Cerebellar nuclear complex (tissue), 1 donor: Measurements from ENCODE around the gene KCNF1.
A peak's percentile ranks its signal among the peaks of the same experiment; 100 is the strongest.

ENCODE experiments used
- DNase-seq, 2 experiments: peaks; one replicate each; lab custom pipeline; 2025; lab: John Stamatoyannopoulos, UW

KCNF1 gene

GRCh38 chr2:10920764-10921388 is 9.1 kb downstream of the KCNF1 start:
- no peak for DNase-seq

- no peak for DNase-seq
Measured at GRCh38 chr2:10921525-10921924, 9.8 kb downstream of the KCNF1 start.

GRCh38 chr2:10922307-10923007 is 10.7 kb downstream of the KCNF1 start:
- no peak for DNase-seq

- DNase-seq: no peak
Measured at GRCh38 chr2:10923008-10923375, 11.3 kb downstream of the KCNF1 start.

- DNase-seq: no peak
Measured at GRCh38 chr2:10923965-10924364, 12.2 kb downstream of the KCNF1 start.

- DNase-seq: no peak
Measured at GRCh38 chr2:10924441-10924840, 12.7 kb downstream of the KCNF1 start.

GRCh38 chr2:10924859-10925258 is 13.1 kb downstream of the KCNF1 start:
- DNase-seq: no peak

- DNase-seq: no peak
Measured at GRCh38 chr2:10926191-10926820, 14.6 kb downstream of the KCNF1 start.

GRCh38 chr2:10930721-10931516 is 19.2 kb downstream of the KCNF1 start:
- DNase-seq: no peak

GRCh38 chr2:10931710-10932255 is 20.0 kb downstream of the KCNF1 start:
- peak; percentile 87 to 89 for DNase-seq

- no peak for DNase-seq
Measured at GRCh38 chr2:10932345-10933151, 20.8 kb downstream of the KCNF1 start.

- DNase-seq: no peak
Measured at GRCh38 chr2:10933700-10934225, 22.0 kb downstream of the KCNF1 start.

- no peak for DNase-seq
Measured at GRCh38 chr2:10934308-10934978, 22.7 kb downstream of the KCNF1 start.

- DNase-seq: no peak
Measured at GRCh38 chr2:10934979-10935350, 23.2 kb downstream of the KCNF1 start.

- no peak for DNase-seq
Measured at GRCh38 chr2:10935366-10935918, 23.7 kb downstream of the KCNF1 start.

- no peak for DNase-seq
Measured at GRCh38 chr2:10935953-10936942, 24.5 kb downstream of the KCNF1 start.

GRCh38 chr2:10939058-10939457 is 27.3 kb downstream of the KCNF1 start:
- DNase-seq: no peak

GRCh38 chr2:10940596-10940995 is 28.9 kb downstream of the KCNF1 start:
- DNase-seq: no peak

- DNase-seq: no peak
Measured at GRCh38 chr2:10941383-10941782, 29.6 kb downstream of the KCNF1 start.
